ENCODE results near the gene ARHGAP31. TPM values are rescaled to one million over a fixed set of nuclear protein-coding genes. Genes with fewer than 3 reads are reported as not detected.

ARHGAP31 gene, protein sequence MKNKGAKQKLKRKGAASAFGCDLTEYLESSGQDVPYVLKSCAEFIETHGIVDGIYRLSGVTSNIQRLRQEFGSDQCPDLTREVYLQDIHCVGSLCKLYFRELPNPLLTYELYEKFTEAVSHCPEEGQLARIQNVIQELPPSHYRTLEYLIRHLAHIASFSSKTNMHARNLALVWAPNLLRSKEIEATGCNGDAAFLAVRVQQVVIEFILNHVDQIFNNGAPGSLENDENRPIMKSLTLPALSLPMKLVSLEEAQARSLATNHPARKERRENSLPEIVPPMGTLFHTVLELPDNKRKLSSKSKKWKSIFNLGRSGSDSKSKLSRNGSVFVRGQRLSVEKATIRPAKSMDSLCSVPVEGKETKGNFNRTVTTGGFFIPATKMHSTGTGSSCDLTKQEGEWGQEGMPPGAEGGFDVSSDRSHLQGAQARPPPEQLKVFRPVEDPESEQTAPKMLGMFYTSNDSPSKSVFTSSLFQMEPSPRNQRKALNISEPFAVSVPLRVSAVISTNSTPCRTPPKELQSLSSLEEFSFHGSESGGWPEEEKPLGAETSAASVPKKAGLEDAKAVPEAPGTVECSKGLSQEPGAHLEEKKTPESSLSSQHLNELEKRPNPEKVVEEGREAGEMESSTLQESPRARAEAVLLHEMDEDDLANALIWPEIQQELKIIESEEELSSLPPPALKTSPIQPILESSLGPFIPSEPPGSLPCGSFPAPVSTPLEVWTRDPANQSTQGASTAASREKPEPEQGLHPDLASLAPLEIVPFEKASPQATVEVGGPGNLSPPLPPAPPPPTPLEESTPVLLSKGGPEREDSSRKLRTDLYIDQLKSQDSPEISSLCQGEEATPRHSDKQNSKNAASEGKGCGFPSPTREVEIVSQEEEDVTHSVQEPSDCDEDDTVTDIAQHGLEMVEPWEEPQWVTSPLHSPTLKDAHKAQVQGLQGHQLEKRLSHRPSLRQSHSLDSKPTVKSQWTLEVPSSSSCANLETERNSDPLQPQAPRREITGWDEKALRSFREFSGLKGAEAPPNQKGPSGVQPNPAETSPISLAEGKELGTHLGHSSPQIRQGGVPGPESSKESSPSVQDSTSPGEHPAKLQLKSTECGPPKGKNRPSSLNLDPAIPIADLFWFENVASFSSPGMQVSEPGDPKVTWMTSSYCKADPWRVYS (N-terminal part only)
- 0.84 and 1.4 TPM in 2 replicates for total RNA-seq
- long read RNA-seq, partial matches to known transcripts = 1 of 2 reads
- long read RNA-seq, other reads (novel, unspliced or antisense) = 1 of 2 reads

DNA sequence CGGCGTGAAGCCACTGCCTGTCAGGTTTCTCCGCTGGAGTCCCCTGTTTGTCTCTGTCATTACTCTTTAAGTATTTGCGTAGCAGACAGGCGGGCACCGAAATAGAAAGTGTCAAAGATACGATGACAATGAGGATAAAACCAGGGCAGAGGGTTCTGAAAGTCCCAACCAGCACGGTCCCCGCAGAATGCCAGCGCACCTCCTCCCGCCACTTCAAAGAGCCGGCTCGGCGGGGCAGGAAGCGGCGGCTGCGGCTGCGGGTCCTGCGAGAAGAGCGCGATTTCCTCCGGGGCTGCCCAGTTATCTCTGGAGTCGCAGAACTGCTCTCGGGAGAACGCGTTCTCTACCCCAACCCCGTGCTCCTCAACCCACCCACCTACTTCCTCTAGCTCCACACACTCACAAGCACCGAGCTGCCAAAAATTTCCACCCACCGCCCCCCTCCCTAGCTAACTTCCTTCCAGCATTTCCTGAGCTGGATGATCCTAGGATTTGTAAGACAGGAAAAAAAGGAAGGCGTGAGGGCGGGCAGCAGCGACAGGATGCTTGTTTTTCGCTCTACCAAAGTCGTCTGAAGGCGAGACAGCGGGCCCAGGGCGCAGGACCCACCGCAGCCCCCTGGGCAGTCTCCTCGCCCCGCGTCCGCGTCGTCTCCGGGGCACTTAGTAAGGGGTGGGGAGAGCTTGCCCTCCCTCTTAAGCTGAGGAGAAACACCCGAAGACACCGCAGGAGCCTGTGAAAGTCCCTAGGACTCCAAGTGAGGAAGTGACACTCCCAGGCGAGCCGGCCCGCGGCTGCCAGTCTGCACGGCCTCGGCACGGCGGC, at the start of gene ARHGAP31:
Gene ARHGAP31, plus strand, starts transcription at position 513 of the 825 bp plus-strand sequence. CDS start 522 bp downstream, outside the sequence.
- Mint-ChIP-seq H3K4me3 (ENCODE audit: low read depth) (peak within 1 kb of the TSS; percentile 79), H3K27ac (no peak within 1 kb of the TSS), H3K36me3 (ENCODE audit: insufficient read depth) (no peaks in the 10 kb centered on the region), H3K27me3 (peaks cover 29% of the 10 kb centered on the region), H3K4me1 (ENCODE audit: low read depth) (peaks cover 28% of the 10 kb centered on the region), H3K9me3 (ENCODE audit: low read depth) (no peaks in the 10 kb centered on the region)
- DNase-seq (ENCODE audit: low spot score, unreplicated experiment) = peak; percentile 22
- TF ChIP-seq CTCF (IDR thresholded peaks at IDR 0.05; ENCODE audit: unreplicated experiment) = no peak

DNA sequence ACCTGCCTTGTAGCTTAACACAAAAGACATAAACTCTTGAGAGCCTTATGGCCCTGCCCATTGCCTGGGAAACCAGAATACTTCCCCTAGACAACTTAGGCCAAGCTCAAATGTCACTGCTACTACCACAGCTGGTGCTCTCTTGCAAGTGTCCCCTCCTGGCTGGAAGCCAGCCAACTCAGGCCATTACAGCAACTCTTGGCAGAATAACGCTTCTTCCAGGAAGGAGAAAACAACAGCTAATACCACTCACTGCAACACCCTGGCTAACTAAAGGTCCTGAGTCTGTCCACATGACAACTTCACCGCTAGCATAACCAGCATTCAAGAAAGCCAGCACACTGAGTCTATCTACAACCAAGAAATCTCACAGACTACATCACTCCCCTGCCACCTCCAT, 48.4 kb upstream of the ARHGAP31 start:
- Mint-ChIP-seq H3K4me1 (ENCODE audit: low read depth) (peaks cover 7% of the 10 kb centered on the region), H3K27me3 (no peaks in the 10 kb centered on the region), H3K4me3 (ENCODE audit: low read depth) (no peak overlapping the region), H3K27ac (no peak overlapping the region), H3K36me3 (ENCODE audit: insufficient read depth) (peaks cover 9% of the 10 kb centered on the region), H3K9me3 (ENCODE audit: low read depth) (peaks cover 29% of the 10 kb centered on the region)
- no peak for DNase-seq (ENCODE audit: low spot score, unreplicated experiment)
- TF ChIP-seq CTCF (IDR thresholded peaks at IDR 0.05; ENCODE audit: unreplicated experiment) = no peak

DNA sequence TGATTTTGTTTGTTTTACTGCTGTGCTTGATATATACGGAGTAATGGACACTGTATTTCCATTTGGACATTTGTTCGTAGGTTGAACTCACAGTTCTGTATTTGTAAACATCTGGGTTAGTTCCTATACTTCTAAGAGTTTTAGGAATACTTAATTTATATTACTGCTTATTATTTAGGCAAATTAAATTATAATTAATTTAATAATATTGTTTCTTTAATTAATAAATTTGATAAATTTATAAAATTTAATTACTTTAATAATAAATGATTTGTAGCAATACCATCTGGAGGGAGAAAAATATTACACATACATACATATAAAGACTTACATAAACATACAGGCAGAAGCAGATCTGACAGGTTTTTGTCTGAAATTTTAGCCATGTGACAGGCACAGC, 39.0 kb upstream of the ARHGAP31 start:
- TF ChIP-seq CTCF (IDR thresholded peaks at IDR 0.05; ENCODE audit: unreplicated experiment) = no peak
- Mint-ChIP-seq H3K36me3 (ENCODE audit: insufficient read depth) (no peaks in the 10 kb centered on the region), H3K9me3 (ENCODE audit: low read depth) (peaks cover 17% of the 10 kb centered on the region), H3K4me1 (ENCODE audit: low read depth) (peaks cover 15% of the 10 kb centered on the region), H3K4me3 (ENCODE audit: low read depth) (no peak overlapping the region), H3K27ac (no peak overlapping the region), H3K27me3 (no peaks in the 10 kb centered on the region)
- DNase-seq (ENCODE audit: low spot score, unreplicated experiment) = no peak

- DNase-seq (ENCODE audit: low spot score, unreplicated experiment) = no peak
- H3K27ac Mint-ChIP-seq = peak overlapping the region; percentile 92
- H3K36me3 Mint-ChIP-seq (ENCODE audit: insufficient read depth) = no peaks in the 10 kb centered on the region
- no peak overlapping the region for H3K4me3 Mint-ChIP-seq (ENCODE audit: low read depth)
- no peaks in the 10 kb centered on the region for H3K27me3 Mint-ChIP-seq
- no peak for TF ChIP-seq CTCF (IDR thresholded peaks at IDR 0.05; ENCODE audit: unreplicated experiment)
- peaks cover 15% of the 10 kb centered on the region for H3K4me1 Mint-ChIP-seq (ENCODE audit: low read depth)
- peaks cover 6% of the 10 kb centered on the region for H3K9me3 Mint-ChIP-seq (ENCODE audit: low read depth)
Measured at GRCh38 chr3:119257111-119257510, 37.1 kb upstream of the ARHGAP31 start.

Data from progenitor cell of endocrine pancreas (in vitro differentiated cells).